HG02623 (cell line): ENCODE results near the gene TMEM135.

Source experiments
- ATAC-seq: cut with Tn5 transposase; IDR thresholded peaks from one replicate; pipeline ENCODE4 v1.9.1; 2021; ENCODE audit warnings: moderate library complexity; ENCODE audit not compliant: unreplicated experiment

TMEM135 gene

GRCh38 chr11:87298155-87298554, 260.4 kb downstream of the TMEM135 start:
- no peak for ATAC-seq

GRCh38 chr11:87299041-87299481, 261.3 kb downstream of the TMEM135 start:
- ATAC-seq: no peak

- no peak for ATAC-seq
Observed at GRCh38 chr11:87300640-87301380, 263.1 kb downstream of the TMEM135 start.

- ATAC-seq: no peak
Observed at GRCh38 chr11:87301785-87302540, 264.2 kb downstream of the TMEM135 start.

- ATAC-seq: no peak
Observed at GRCh38 chr11:87304412-87304811, 266.7 kb downstream of the TMEM135 start.

- no peak for ATAC-seq
Observed at GRCh38 chr11:87306262-87306851, 268.6 kb downstream of the TMEM135 start.

GRCh38 chr11:87307101-87307500, 269.4 kb downstream of the TMEM135 start:
- no peak for ATAC-seq

GRCh38 chr11:87315229-87315628, 277.5 kb downstream of the TMEM135 start:
- no peak for ATAC-seq

- no peak for ATAC-seq
Observed at GRCh38 chr11:87316491-87316890, 278.8 kb downstream of the TMEM135 start.

GRCh38 chr11:87317441-87317840, 279.7 kb downstream of the TMEM135 start:
- no peak for ATAC-seq

- ATAC-seq: no peak
Observed at GRCh38 chr11:87320123-87320522, 282.4 kb downstream of the TMEM135 start.

- no peak for ATAC-seq
Observed at GRCh38 chr11:87322568-87322967, 284.8 kb downstream of the TMEM135 start.

GRCh38 chr11:87323899-87324298, 286.2 kb downstream of the TMEM135 start:
- no peak for ATAC-seq

- peak; percentile 53 for ATAC-seq
Observed at GRCh38 chr11:87324817-87325489, 287.2 kb downstream of the TMEM135 start.

GRCh38 chr11:87325490-87325872, 287.7 kb downstream of the TMEM135 start:
- ATAC-seq: no peak

GRCh38 chr11:87326594-87326993, 288.9 kb downstream of the TMEM135 start:
- ATAC-seq: no peak

GRCh38 chr11:87329172-87329571, 291.4 kb downstream of the TMEM135 start:
- ATAC-seq: no peak

- ATAC-seq: no peak
Observed at GRCh38 chr11:87330187-87330601, 292.5 kb downstream of the TMEM135 start.

GRCh38 chr11:87331273-87331672, 293.5 kb downstream of the TMEM135 start:
- ATAC-seq: no peak

- no peak for ATAC-seq
Observed at GRCh38 chr11:87338046-87338639, 300.4 kb downstream of the TMEM135 start.

GRCh38 chr11:87339416-87339815, 301.7 kb downstream of the TMEM135 start:
- ATAC-seq: no peak
